Cerebellar nuclear complex (tissue), 1 donor: ENCODE data around the gene C1orf21.

ENCODE experiments used
- DNase-seq, 2 experiments: peaks; one replicate each; lab custom pipeline; 2025; lab: John Stamatoyannopoulos, UW

The C1orf21 gene

DNA sequence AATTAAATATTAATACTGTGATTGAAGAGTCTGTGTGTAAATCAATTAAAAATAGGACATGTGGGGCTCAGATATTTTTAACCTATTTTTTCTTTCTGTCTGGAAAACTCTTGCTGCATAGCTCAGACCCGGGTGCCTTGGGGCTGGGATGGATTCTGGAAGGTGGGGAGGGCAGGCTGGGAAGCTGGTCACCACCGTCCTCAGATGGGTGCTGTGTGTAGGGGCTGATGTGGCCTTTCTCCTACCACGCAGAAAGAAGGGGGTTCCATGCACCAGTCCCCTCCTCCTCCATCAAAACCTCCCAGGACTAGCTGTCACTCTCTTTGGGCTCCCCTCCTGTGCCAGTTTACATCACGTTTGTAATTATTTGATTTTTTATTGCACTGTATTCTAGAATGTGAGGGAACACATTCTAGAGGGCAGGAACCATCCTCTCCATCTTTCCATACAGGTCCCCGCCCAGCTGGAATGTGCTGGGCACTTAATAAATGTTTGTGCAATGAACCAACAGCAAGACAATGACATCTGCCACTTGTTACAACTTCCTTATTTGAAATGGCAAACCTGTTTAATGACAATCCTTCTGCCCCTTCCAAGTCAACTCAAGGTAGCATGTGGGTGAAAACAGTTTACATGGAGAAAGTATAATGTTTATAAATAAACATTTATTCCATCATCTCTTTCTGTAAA lies 263.5 kb downstream of the C1orf21 start:
- no peak for DNase-seq

DNA sequence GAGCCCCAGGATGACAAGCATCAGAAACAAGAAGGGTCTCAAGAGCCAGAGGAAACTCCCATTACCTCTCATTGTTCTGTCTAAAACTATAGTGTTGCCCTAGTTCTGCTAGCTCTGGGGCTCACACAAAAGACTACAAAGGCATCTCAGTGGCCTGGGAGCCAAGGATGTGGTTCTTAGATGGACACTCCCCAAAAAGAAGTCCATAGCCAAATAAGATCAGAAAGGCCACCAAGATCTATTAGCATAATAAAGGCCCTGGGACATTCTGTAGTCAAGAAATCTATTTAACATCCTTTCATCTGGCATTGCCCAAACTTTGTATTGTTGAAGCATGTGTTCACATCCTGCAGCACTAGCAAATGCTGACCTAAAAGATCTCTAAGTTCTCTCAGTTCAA lies 268.4 kb downstream of the C1orf21 start:
- DNase-seq = no peak

DNA sequence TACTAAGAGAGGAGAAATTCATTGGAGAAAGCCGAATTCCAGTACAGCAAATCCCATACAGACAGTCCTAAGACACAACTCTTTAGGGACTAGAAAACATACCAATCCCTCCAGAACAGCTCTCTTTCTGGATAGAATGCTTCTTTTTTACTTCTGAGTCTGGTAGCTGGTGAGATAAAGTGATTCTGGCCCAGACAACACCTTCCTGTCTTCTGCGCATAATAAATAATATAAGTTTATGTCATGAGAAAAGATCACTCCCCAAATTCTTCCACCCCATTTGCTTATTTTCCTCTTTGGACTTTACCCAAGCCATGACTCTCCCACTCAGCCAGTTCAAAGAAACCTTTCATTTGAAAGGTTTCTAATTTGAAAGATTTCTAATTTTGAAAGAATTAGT lies 269.4 kb downstream of the C1orf21 start:
- DNase-seq = no peak

DNA sequence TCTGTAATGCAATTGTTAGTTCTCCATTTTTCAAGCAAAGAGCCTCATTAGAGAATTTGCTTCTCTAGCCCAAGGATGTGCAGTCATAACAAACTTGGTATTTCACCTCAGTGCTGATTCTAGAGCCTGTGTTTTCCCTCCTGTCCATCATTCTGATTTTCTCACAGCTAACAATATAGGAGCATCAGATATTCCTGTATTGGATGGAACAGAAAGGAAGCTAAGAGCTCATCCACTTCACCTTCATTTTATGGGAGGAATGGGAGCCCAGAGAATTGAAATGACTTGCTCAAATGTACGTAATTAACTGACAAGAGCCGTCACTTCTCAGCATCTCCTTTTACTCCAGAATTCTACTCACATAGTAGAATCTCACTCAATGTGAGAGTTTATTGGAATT lies 271.2 kb downstream of the C1orf21 start:
- no peak for DNase-seq

DNA sequence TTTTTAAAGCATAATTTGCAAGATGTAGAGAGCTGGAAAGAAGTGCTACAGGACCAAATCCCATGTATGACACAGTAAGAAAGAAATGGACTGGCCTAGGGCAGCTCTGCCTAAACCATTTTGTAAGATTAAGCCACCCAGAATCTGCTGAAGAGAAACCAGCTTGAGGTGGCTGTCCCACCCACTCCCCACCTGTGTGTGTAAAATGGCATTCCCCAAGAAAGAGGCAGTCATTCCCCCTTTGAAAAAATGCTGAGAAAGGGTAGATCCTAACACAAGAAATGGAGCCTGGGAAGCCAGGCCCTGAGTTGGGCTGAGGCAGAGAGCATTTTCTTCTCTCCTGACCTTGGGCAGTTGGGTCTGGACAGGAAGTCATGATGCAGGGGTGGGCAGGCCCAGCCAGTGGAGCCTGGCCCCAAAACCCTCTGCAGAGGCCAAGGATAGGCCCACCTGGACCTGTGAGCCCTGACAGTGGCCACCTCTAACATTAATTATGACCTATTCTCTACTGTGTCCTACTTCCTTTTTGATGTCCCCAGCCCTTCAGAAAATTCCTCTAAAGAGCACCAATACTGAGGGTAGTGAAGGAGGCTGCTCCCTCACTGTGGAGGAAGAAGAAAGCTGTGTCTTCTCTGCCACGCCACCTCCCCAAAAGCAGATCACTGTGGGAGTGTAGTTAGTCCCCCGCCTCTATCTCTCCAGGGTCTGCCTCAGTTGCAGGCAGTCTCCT lies 273.8 kb downstream of the C1orf21 start:
- no peak for DNase-seq

DNA sequence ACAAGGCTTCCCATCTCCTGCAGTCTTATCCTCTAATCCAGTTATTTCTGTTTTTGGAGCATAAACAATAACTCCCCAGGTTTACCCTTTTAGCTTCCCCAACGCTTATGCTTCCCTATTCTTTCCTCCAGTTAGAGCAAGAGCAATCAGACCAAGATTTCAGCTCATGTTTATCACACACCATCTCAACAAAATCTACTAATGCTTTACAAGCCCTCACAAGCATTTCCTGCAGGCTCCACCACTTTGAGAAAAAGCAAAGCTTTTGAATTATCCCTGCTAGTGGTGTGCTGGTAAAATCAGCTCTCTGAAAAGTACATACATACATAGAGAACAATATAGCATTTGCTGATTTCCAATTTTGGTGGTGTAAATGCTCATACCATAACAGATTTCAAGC lies 275.0 kb downstream of the C1orf21 start:
- no peak for DNase-seq

DNA sequence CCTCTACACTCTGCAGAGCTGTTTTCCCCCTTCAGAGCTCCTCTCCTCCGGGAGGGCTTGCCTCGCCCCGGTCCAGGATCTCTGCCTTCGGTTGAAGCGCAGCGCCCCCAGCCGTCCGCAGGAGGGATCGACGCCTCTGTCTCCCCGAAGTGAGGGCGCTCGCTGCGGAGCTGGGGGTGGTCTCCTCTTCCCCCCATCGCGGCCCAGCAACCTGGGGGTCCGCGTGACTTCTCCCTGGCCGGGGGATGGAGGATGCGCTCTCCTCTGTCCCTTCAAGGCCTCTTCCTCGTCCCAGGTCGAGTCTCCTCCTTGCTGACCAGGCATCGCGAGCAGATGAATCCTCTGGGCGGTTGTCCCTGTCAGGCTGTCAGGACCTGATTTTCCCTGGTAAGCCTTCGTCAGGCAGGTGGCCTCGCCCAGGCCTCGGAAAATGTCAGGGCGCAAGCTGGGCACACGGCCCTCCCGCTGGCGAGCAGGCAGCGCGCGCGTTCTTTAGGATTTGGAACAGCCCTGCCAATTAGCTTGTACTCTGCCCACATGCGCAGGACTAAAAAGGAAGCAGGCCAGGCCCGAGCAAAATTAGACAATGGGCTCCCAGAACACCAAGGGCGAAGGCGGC lies 277.3 kb downstream of the C1orf21 start:
- peak; percentile 26 to 63 for DNase-seq

DNA sequence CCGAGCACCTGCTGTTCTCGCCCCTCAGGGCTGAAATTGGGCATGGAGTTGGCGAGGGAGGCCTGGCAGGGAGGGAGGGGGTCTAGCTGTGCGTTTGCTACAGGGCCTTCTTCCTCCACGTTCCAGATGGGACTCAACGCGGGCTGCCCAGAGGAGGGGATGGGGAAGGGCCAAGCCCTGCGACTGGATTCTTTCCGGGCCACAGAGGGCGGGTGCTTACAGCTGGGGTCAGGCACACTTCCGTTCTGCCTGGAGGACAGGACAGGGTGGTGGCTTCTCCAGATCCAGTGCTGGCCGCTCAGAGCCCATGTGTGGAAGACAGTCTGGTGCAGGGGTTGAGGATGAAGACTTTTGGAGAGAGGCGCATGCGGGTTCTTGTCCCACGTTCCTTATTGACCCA lies 277.8 kb downstream of the C1orf21 start:
- no peak for DNase-seq

DNA sequence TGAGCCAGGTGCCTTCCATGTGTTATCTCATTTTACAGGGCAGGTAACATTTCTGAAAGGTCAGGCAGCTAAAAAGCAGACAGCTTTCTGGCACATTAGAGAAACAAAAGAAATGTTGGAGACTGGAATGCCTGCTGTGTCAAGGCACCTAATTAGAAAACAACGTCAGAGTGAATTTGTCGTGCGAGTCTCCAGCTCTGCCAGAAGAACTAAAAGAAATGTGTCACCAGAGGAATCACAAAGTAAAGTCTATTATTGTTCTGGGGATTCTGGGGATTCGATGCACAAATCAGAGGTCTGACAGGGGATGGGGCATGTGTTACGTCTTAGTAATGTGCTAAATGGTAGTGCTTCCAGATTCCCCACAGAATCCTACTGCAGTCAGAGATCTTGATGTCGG lies 278.5 kb downstream of the C1orf21 start:
- no peak for DNase-seq

DNA sequence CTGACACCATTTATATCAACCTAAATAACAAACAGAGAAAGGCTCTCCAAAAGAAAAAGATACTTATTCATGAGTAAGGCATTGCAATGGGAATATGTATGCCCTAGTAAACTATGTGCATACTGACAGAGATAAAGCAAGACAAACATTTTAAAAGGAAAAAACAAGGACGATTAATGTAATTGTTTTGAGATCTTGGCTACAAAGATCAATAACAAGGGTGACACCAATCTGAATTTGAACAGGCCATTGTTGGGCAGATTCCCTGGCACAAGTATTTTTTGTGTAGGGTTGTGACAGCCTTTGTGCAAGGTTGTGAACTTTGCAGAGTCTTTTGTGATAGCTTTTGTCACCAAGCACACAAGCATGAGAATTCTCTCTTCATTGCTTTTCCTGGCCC lies 282.6 kb downstream of the C1orf21 start:
- DNase-seq = no peak

DNA sequence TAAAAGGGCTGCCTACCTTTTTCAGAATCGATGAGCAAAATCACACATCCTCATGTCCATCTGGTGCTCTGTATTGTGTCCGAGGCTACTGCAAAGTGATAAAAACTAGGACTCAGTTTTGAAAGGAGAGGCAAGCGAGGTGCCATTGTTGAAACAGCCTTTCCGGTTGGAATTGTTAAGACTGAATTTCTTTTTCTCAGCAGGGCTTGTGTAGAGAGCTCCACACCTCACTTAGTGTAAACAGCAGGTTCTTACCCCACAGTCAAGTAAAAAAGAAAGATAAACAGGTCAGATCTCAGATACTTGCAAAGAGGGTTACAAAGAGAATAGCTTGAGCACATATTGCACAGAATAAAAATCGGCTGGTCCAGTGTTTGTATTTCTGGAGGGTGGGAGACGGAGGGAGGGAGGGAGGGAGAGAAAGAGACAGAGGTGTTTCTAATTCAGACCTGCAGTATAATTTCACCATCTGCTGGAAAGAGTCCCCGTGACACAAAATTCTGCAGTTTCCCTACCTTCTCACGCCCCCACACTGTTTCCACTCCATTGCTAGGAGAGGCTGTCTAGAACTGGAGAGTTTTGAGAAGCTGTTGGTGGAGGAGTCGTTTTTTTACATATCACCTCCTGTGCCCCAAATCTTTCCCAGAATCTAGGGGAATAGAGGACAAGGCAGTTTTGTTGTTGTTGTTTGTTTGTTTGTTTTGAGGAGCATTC lies 285.3 kb downstream of the C1orf21 start:
- DNase-seq = no peak

DNA sequence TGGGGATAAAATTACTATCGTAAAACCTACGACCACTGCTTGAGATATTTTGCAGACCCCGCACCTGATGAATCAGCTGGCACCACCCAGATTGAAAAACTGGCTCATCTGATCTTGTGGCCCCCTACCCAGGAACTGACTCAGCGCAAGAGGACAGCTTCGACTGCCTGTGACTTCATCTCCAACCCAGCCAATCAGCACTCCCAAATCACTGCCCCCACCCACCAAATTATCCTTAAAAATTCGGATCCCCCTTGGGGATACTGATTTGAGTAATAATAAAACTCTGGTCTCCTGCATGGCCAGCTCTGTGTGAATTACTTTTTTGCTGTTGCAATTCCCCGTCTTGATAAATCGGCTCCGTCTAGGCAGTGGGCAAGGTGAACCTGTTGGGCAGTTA lies 286.5 kb downstream of the C1orf21 start:
- no peak for DNase-seq

DNA sequence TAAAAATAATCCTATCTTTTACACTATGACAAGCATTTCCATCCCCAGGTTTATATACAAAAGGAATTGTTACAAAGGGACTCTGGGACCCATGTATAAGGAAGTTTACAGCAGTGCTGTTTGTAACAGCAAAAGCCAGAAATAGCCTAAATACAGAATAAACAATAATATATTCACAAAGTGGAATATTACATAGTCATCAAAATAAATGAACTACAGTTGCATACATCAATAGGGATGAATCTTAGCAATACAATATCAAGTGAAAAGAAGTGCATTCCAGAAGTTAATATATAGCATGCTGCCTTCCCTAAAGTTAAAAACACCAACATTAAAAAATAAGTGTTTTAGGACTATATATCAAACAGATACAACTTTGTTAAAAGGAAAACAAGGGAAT lies 290.5 kb downstream of the C1orf21 start:
- no peak for DNase-seq
